DND-41 (cell line): ENCODE data around the gene ALKBH7.

Experiments
- ATAC-seq: fragments of 200-7000 bp; cut with Tn5 transposase; 3 replicates; pipeline ENCODE4 v1.9.1; 2021; ENCODE audit warnings: low read depth; ENCODE audit not compliant: insufficient read depth
- DNase-seq: peaks from one replicate; pipeline ENCODE4 v3.0.0-alpha.2; 2020
- H2AFZ ChIP-seq: 2 replicates; pipeline ENCODE4 v1.6.0; 2012; ENCODE audit warnings: low read depth, low read length
- H3K27ac ChIP-seq: 2 replicates; pipeline ENCODE4 v1.5.1; 2012; ENCODE audit warnings: low read length, inconsistent platforms
- H3K27me3 ChIP-seq: fragments of 200-600 bp; sonication (generic); 2 replicates; pipeline ENCODE4 v1.6.0; 2012; ENCODE audit warnings: low read length, mild to moderate bottlenecking, inconsistent platforms; ENCODE audit not compliant: insufficient read depth, poor library complexity
- H3K36me3 ChIP-seq: 2 replicates; pipeline ENCODE4 v1.5.1; 2012; ENCODE audit warnings: low read length, inconsistent platforms; ENCODE audit not compliant: insufficient read depth
- H3K4me1 ChIP-seq: 2 replicates; pipeline ENCODE4 v1.5.1; 2012; ENCODE audit warnings: mild to moderate bottlenecking, low read length; ENCODE audit not compliant: insufficient read depth
- H3K4me2 ChIP-seq: 2 replicates; pipeline ENCODE4 v1.6.0; 2012; ENCODE audit warnings: mild to moderate bottlenecking, moderate library complexity, low read length, inconsistent platforms; ENCODE audit not compliant: insufficient read depth
- H3K4me3 ChIP-seq, 2 experiments: fragments of 200-600 bp in 1 of 2; shearing (Covaris generic) in 1 of 2; 2 replicates each; pipeline ENCODE4 v1.5.1; 2012 to 2016; ENCODE audit warnings: inconsistent platforms in 2 of 2, low read length in 2 of 2, mild to moderate bottlenecking in 2 of 2, low read depth in 1 of 2, moderate library complexity in 1 of 2
- H3K79me2 ChIP-seq: 2 replicates; pipeline ENCODE4 v1.6.0; 2012; ENCODE audit warnings: low read length, inconsistent platforms; ENCODE audit not compliant: insufficient read depth
- H3K9ac ChIP-seq: 2 replicates; pipeline ENCODE4 v1.6.0; 2012; ENCODE audit warnings: low read depth, mild to moderate bottlenecking, inconsistent platforms, low read length, moderate library complexity
- H3K9me3 ChIP-seq: 2 replicates; pipeline ENCODE4 v1.5.1; 2012; ENCODE audit warnings: low read length, moderate library complexity, mild to moderate bottlenecking, inconsistent platforms; ENCODE audit not compliant: insufficient read depth, severe bottlenecking
- H4K20me1 ChIP-seq: 2 replicates; pipeline ENCODE4 v1.6.0; 2012; ENCODE audit warnings: low read length; ENCODE audit not compliant: insufficient read depth
- EZH2 ChIP-seq: IDR thresholded peaks from 3 replicates; pipeline ENCODE4 v1.6.1; 2012; ENCODE audit warnings: borderline replicate concordance, low read depth, mild to moderate bottlenecking, moderate library complexity, low read length, inconsistent platforms; ENCODE audit not compliant: severe bottlenecking
- TF ChIP-seq, protein P1 (sequence below): IDR thresholded peaks from 2 replicates; pipeline ENCODE4 v1.5.1; 2012; ENCODE audit warnings: borderline replicate concordance, low read length, moderate library complexity, mild to moderate bottlenecking; ENCODE audit not compliant: poor library complexity, severe bottlenecking; ENCODE audit errors: extremely low read depth

Gene ALKBH7

DNA sequence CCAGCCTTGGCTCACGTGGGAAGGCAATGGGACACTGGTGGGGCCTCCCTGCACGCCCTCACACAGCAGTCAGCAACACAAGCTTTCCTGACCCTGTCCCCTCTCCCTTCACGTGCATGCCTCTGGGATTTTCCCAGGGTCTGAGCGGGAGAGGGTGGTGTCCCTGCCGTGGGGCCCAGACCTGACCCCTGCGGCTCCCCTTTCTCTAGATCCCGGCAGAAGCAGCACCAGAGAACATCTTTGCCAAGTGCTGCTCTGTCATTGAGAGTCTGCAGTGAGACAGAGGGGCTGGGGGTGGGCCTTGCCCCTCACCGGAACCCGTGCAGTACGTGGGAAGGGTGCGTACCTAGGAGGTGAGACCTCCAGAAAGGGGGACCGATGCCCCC is 39.5 kb downstream of the ALKBH7 start:
- no peak for TF ChIP-seq EZH2
- TF ChIP-seq, protein P1, sequence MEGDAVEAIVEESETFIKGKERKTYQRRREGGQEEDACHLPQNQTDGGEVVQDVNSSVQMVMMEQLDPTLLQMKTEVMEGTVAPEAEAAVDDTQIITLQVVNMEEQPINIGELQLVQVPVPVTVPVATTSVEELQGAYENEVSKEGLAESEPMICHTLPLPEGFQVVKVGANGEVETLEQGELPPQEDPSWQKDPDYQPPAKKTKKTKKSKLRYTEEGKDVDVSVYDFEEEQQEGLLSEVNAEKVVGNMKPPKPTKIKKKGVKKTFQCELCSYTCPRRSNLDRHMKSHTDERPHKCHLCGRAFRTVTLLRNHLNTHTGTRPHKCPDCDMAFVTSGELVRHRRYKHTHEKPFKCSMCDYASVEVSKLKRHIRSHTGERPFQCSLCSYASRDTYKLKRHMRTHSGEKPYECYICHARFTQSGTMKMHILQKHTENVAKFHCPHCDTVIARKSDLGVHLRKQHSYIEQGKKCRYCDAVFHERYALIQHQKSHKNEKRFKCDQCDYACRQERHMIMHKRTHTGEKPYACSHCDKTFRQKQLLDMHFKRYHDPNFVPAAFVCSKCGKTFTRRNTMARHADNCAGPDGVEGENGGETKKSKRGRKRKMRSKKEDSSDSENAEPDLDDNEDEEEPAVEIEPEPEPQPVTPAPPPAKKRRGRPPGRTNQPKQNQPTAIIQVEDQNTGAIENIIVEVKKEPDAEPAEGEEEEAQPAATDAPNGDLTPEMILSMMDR = no peak
- H4K20me1 ChIP-seq = peaks cover 42% of the 10 kb centered on the region
- DNase-seq (no peak), ATAC-seq (peak; percentile 46)
- no peak overlapping the region for H3K4me2 ChIP-seq
- H3K27ac ChIP-seq = no peak overlapping the region
- H3K9ac ChIP-seq = no peak overlapping the region
- H2AFZ ChIP-seq = no peak overlapping the region
- no peaks in the 10 kb centered on the region for H3K79me2 ChIP-seq
- H3K27me3 ChIP-seq = no peaks in the 10 kb centered on the region
- H3K4me3 ChIP-seq = no peak overlapping the region
- H3K36me3 ChIP-seq = peaks cover 37% of the 10 kb centered on the region
- H3K4me1 ChIP-seq = no peaks in the 10 kb centered on the region
- no peaks in the 10 kb centered on the region for H3K9me3 ChIP-seq

DNA sequence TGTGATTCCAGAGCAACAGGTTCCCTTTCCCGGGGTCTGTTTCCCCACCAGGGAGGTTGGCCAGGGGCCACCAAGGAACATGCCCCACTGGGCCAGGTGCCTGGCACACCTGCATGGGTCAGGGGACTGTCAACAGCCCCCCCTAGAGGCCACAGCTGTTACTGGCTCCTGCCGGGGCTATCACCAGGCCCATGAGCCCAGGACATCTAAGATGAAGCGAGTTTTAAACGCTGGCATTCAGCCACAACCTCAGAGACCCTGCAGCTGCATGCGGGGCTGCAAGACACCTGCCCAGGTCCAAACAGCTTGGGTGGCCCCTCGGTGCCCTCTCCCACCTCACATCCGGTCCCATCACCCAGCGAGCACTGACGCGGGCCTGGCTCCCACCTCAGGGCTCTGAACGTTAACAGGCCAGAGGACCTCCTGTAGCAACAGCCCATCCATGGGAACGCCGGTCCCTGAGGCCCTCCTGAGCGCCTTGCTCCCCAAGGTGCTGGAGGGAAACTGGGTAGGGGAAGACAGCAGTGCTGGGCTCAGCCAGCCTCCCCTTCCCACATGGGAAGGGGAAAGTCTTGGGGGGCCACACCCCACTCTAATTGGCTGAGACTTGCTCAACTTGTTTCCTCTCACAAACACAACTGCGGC is 40.0 kb downstream of the ALKBH7 start:
- Histone ChIP-seq H2AFZ (no peak overlapping the region), H3K4me3 (no peak overlapping the region), H3K36me3 (peaks cover 42% of the 10 kb centered on the region), H3K9ac (no peak overlapping the region), H3K27me3 (no peaks in the 10 kb centered on the region), H3K27ac (no peak overlapping the region), H3K79me2 (peaks cover 4% of the 10 kb centered on the region; the same call in 1 of the 2 replicates), H3K9me3 (no peaks in the 10 kb centered on the region), H4K20me1 (peaks cover 47% of the 10 kb centered on the region), H3K4me1 (no peaks in the 10 kb centered on the region), H3K4me2 (no peak overlapping the region)
- no peak for TF ChIP-seq EZH2
- TF ChIP-seq, protein P1 = peak; percentile 75
- ATAC-seq = peak; percentile 61
- DNase-seq = peak; percentile 55

DNA sequence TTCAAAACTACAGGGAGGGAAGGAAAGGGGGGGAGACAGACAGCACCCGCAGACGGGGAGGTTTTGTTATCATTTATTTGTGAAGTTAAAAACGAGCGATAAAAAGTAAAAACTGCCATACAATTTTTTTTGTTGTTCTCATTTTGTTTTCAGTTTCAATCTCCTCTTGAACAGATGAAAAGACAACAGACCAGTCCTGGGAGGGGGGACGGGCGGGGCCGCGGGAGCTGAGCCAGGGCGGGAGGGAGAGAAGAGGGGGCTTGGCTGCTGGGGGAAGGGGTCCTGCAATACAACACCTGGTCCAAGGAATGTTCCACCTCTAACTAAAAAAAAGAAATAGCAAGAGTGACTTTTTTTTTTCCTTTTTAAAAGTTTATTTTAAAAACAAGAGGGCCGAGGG is 40.7 kb downstream of the ALKBH7 start:
- H3K4me1 ChIP-seq = no peaks in the 10 kb centered on the region
- H3K27me3 ChIP-seq = no peaks in the 10 kb centered on the region
- H3K36me3 ChIP-seq = peaks cover 49% of the 10 kb centered on the region
- H3K4me3 ChIP-seq = no peak overlapping the region
- no peak overlapping the region for H2AFZ ChIP-seq
- H4K20me1 ChIP-seq = peaks cover 54% of the 10 kb centered on the region
- no peak overlapping the region for H3K4me2 ChIP-seq
- ATAC-seq (no peak), DNase-seq (no peak)
- H3K27ac ChIP-seq = no peak overlapping the region
- no peak for TF ChIP-seq EZH2
- TF ChIP-seq, protein P1 = no peak
- H3K79me2 ChIP-seq = peaks cover 8% of the 10 kb centered on the region
- H3K9me3 ChIP-seq = no peaks in the 10 kb centered on the region
- H3K9ac ChIP-seq = no peak overlapping the region
